ENCODE measurements around the gene CRHBP.

Gene CRHBP

DNA sequence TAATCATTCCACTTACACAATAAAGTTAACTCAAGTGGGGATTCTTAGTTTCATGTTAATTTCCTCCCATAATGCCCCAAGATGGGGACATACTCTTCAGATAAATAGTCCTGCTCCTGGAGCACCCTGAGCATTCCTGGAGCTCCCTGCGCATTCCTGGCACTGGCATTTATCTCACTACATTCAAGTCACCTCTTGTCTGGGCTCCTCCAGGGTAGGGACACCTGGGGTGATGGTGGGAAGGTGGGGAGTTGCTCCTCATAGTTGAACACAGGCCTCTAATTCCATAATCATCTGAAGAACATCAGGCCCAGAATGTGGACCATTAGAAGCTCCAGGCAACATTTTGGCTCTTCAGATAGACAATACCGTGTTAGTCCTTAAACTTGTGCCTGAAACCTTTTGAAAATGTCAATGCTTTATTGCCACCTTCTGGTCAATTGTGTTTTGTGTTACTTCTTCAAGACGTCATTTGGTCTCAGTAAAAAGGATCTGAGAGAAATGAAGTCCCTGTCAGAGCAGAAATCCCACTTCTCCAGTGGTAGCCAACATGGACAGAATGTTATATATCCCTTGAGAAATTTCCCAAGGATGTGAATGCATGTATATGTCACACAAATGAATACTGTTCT, 63.2 kb downstream of the CRHBP start:
- no peak for DNase-seq (ENCODE audit: low read depth)

DNA sequence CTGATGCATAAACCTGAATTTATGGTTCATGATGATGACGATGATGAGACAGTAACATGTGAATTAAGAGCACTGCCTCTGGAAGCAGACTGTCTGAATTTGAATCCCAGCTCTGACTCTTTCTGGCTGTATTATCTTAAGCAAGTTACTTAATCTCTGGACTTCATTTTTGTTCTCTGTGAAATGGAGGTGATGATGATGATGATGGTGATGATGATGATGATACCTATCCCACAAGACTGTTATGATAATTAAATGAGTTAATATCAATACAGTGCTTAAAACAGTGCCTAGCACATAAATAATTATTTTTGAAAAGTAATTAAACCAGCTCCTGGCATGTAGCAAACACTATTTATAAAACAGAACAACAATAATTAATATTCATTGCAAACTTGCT, 64.1 kb downstream of the CRHBP start:
- DNase-seq (ENCODE audit: low read depth) = no peak

DNA sequence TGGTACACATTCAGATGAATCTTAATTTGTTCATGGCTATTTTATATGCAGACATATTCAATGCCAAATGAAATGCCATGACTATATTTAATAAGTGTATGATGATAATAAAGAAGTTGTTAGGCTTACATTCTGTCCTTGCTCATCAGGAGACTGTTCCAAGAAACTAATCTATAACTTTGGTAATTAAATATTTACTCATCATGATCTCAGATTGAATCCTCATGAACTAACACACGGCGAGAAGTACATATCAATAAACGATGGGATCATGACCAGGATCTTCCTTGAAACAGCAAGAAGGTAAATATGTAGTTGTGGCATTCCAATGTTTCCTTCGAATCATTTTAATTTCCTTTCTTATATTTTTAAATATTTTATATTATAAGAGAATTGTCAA, 64.8 kb downstream of the CRHBP start:
- DNase-seq (ENCODE audit: low read depth) = no peak
